B cell (primary cell): ENCODE results near the gene SPOCK3. TPM values are rescaled to one million over a fixed set of nuclear protein-coding genes. Genes with fewer than 3 reads are reported as not detected.

Experiments used
- ATAC-seq: fragments of 200-7000 bp; cut with Tn5 transposase; one replicate; pipeline ENCODE4 v1.10.0; 2021; ENCODE audit warnings: low read depth, mild to moderate bottlenecking, moderate number of reproducible peaks, moderate library complexity
- CTCF ChIA-PET: fragments of 350-600 bp; sonication (Branson Sonifier 250); formaldehyde crosslinking; loops from one replicate; lab custom pipeline; 2021; ENCODE audit warnings: antibody characterized with exemption, inconsistent platforms; lab: Charles Lee
- POLR2A ChIA-PET: fragments of 350-600 bp; sonication (Branson Sonifier 250); formaldehyde crosslinking; loops from one replicate; lab custom pipeline; 2021; ENCODE audit warnings: antibody characterized with exemption; lab: Charles Lee
- DNase-seq: peaks from one replicate; pipeline ENCODE4 v3.0.0; 2013
- H2AFZ ChIP-seq: 2 replicates; pipeline ENCODE4 v1.6.1; 2012; ENCODE audit warnings: mild to moderate bottlenecking, low read depth, low read length; ENCODE audit not compliant: insufficient read depth, poor library complexity, severe bottlenecking
- H3K27ac ChIP-seq, 2 donors: 1 replicate in 1 of 2; 2 replicates in 1 of 2; pipeline ENCODE4 v1.5.1; 2012 to 2013; ENCODE audit warnings: low read length in 2 of 2, mild to moderate bottlenecking in 2 of 2, moderate library complexity in 1 of 2
- H3K27me3 ChIP-seq, 4 experiments: fragments of 200-600 bp in 1 of 4; sonication (generic) in 1 of 4; replicated peaks in 1 of 4; 1 replicate in 2 of 4; 2 replicates in 2 of 4; pipeline versions ENCODE4 v1.6.1 to v1.7.0; 2013 to 2016; ENCODE audit warnings: low read length in 3 of 4, mild to moderate bottlenecking in 2 of 4, mixed read lengths in 1 of 4, moderate library complexity in 1 of 4; ENCODE audit not compliant: insufficient read depth in 4 of 4, control insufficient read depth in 3 of 4; ENCODE audit errors: control extremely low read depth in 1 of 4
- H3K36me3 ChIP-seq, 2 experiments: replicated peaks in 1 of 2; 1 replicate in 1 of 2; 2 replicates in 1 of 2; pipeline versions ENCODE4 v1.6.1 to v1.7.1; 2013; ENCODE audit warnings: low read length in 1 of 2; ENCODE audit not compliant: insufficient read depth in 2 of 2, control insufficient read depth in 1 of 2; ENCODE audit errors: control extremely low read depth in 1 of 2, extremely low read depth in 1 of 2
- H3K4me1 ChIP-seq, 2 donors: fragments of 200-600 bp in 1 of 2; sonication (generic) in 1 of 2; 1 replicate in 1 of 2; 2 replicates in 1 of 2; pipeline versions ENCODE4 v1.5.1 to v1.6.1; 2013 to 2017; ENCODE audit warnings: low read length in 2 of 2; ENCODE audit not compliant: control insufficient read depth in 2 of 2, insufficient read depth in 2 of 2
- H3K4me2 ChIP-seq: replicated peaks from 2 replicates; pipeline ENCODE3; 2012; ENCODE audit warnings: mild to moderate bottlenecking, low read depth, low read length; ENCODE audit not compliant: poor library complexity, severe bottlenecking
- H3K4me3 ChIP-seq, 5 experiments: fragments of 200-600 bp in 1 of 5; sonication (generic) in 1 of 5; 1 replicate in 3 of 5; 2 replicates in 2 of 5; pipeline versions ENCODE4 v1.5.1 to v1.7.0; 2011 to 2016; ENCODE audit warnings: low read length in 4 of 5, mild to moderate bottlenecking in 4 of 5, low read depth in 2 of 5, control low read depth in 1 of 5, moderate library complexity in 1 of 5; ENCODE audit not compliant: insufficient read depth in 1 of 5; ENCODE audit errors: control extremely low read depth in 1 of 5, extremely low read depth in 1 of 5
- H3K79me2 ChIP-seq: fragments of 200-600 bp; sonication (generic); one replicate; pipeline ENCODE4 v1.6.0; 2016; ENCODE audit warnings: low read length; ENCODE audit not compliant: control insufficient read depth, insufficient read depth
- H3K9ac ChIP-seq: fragments of 200-600 bp; sonication (generic); 2 replicates; pipeline ENCODE4 v1.6.1; 2017; ENCODE audit warnings: mild to moderate bottlenecking, low read length, moderate library complexity
- H3K9me3 ChIP-seq, 3 donors: one replicate each; pipeline versions ENCODE4 v1.6.1 to v1.7.1; 2013; ENCODE audit warnings: low read length in 2 of 3; ENCODE audit not compliant: control insufficient read depth in 2 of 3, insufficient read depth in 1 of 3; ENCODE audit errors: control extremely low read depth in 1 of 3
- H4K20me1 ChIP-seq: 2 replicates; pipeline ENCODE4 v1.6.0; 2012; ENCODE audit warnings: mild to moderate bottlenecking, low read length; ENCODE audit not compliant: insufficient read depth, control insufficient read depth, poor library complexity, severe bottlenecking
- H3K27ac Mint-ChIP-seq: one replicate; pipeline ENCODE4 v1.8.0; 2021; ENCODE audit warnings: mixed read lengths
- H3K27me3 Mint-ChIP-seq: one replicate; pipeline ENCODE4 v1.8.0; 2021; ENCODE audit warnings: mixed read lengths
- H3K4me1 Mint-ChIP-seq: one replicate; pipeline ENCODE4 v1.8.0; 2021; ENCODE audit warnings: mixed read lengths
- H3K4me3 Mint-ChIP-seq: one replicate; pipeline ENCODE4 v1.8.0; 2021; ENCODE audit warnings: mixed read lengths
- H3K9me3 Mint-ChIP-seq: one replicate; pipeline ENCODE4 v1.8.0; 2022; ENCODE audit warnings: mixed read lengths; ENCODE audit not compliant: insufficient read depth
- CTCF ChIP-seq: fragments of 200-600 bp; IDR thresholded peaks from one replicate; pipeline ENCODE4 v1.8.0; 2022; ENCODE audit warnings: antibody characterized with exemption, mild to moderate bottlenecking
- EZH2 ChIP-seq: IDR thresholded peaks from 2 replicates; pipeline ENCODE4 v1.6.1; 2012; ENCODE audit warnings: borderline replicate concordance, low read depth, mild to moderate bottlenecking, moderate library complexity, low read length; ENCODE audit not compliant: insufficient read depth, poor library complexity, severe bottlenecking
- WGBS: methylation state at CpG from one replicate; pipeline ENCODE4 v1.1.5; 2013; ENCODE audit warnings: missing lambda C conversion rate; ENCODE audit not compliant: insufficient coverage; 5-methylcytosine and 5-hydroxymethylcytosine counted together
- intact Hi-C: fragments of 100-400 bp; cut with micrococcal nuclease; formaldehyde crosslinking; loops from one replicate; pipeline ENCODE4 v1.10.0; 2022
- polyA plus RNA-seq: library from polyadenylated mRNA; depleted of rRNA; stranded (reverse); fragments of >200 nt; gene quantifications from 2 replicates; pipeline ENCODE4 v1.2.3, GENCODE V29; 2012
- total RNA-seq, 2 donors: library from RNA; stranded (reverse); fragments of 120-200 nt in 1 of 2; gene quantifications; 1 replicate in 1 of 2; 2 replicates in 1 of 2; pipeline versions ENCODE4 v1.2.3 to v1.2.4, GENCODE V29; 2013 to 2022

SPOCK3 gene
- total and polyA plus RNA-seq, 2 donors (not counting 1 experiment from before 2014, with no cell fraction given): not detected

- no peak overlapping the region for H3K27ac Mint-ChIP-seq
- TF ChIP-seq CTCF (no peak), EZH2 (no peak)
- H3K27me3 ChIP-seq: no peaks in the 10 kb centered on the region
- no peak overlapping the region for H3K4me3 Mint-ChIP-seq
- ChIA-PET POLR2A (no interaction called here), CTCF (no interaction called here)
- no peaks in the 10 kb centered on the region for H3K4me1 Mint-ChIP-seq
- no peak overlapping the region for H3K27ac ChIP-seq
- no peaks in the 10 kb centered on the region for H3K79me2 ChIP-seq
- H3K9ac ChIP-seq: no peak overlapping the region
- no peaks in the 10 kb centered on the region for H3K4me1 ChIP-seq
- no peaks in the 10 kb centered on the region for H3K9me3 Mint-ChIP-seq
- DNase-seq: no peak
- H2AFZ ChIP-seq: no peak overlapping the region
- no peak overlapping the region for H3K4me3 ChIP-seq
- H3K4me2 ChIP-seq: no peak overlapping the region
- WGBS: 80% methylated on average over 1 of the region's 1 CpG
- H3K9me3 ChIP-seq: no peaks in the 10 kb centered on the region
- H3K36me3 ChIP-seq: no peaks in the 10 kb centered on the region
- intact Hi-C loops: no loop called here
- no peaks in the 10 kb centered on the region for H3K27me3 Mint-ChIP-seq
- ATAC-seq: no peak
- H4K20me1 ChIP-seq: no peaks in the 10 kb centered on the region
Measured at GRCh38 chr4:166996216-166996615, 238.1 kb downstream of the SPOCK3 start.

GRCh38 chr4:166994686-166995085 is 239.6 kb downstream of the SPOCK3 start:
- Histone ChIP-seq H3K27me3 (no peaks in the 10 kb centered on the region), H4K20me1 (no peaks in the 10 kb centered on the region), H3K4me3 (no peak overlapping the region), H3K9ac (no peak overlapping the region), H3K9me3 (no peaks in the 10 kb centered on the region), H3K79me2 (no peaks in the 10 kb centered on the region), H3K4me2 (no peak overlapping the region), H3K36me3 (no peaks in the 10 kb centered on the region), H2AFZ (no peak overlapping the region), H3K4me1 (no peaks in the 10 kb centered on the region), H3K27ac (no peak overlapping the region)
- H3K9me3 Mint-ChIP-seq: no peaks in the 10 kb centered on the region
- H3K27ac Mint-ChIP-seq: no peak overlapping the region
- CTCF ChIA-PET: no interaction called here
- H3K27me3 Mint-ChIP-seq: no peaks in the 10 kb centered on the region
- no peak overlapping the region for H3K4me3 Mint-ChIP-seq
- TF ChIP-seq CTCF (no peak), EZH2 (no peak)
- no peak for DNase-seq
- intact Hi-C loops: no loop called here
- no peak for ATAC-seq
- H3K4me1 Mint-ChIP-seq: no peaks in the 10 kb centered on the region
- POLR2A ChIA-PET: no interaction called here
